Suprapubic skin (tissue), 4 donors: ENCODE results near the gene CUL9.

ENCODE experiments used
- POLR2A ChIP-seq, 2 donors: fragments of 450-650 bp; IDR thresholded peaks; one replicate each; pipeline ENCODE4 v1.6.1; 2017; ENCODE audit warnings: antibody characterized with exemption in 2 of 2, mild to moderate bottlenecking in 2 of 2, moderate library complexity in 2 of 2
- POLR2AphosphoS5 ChIP-seq, 3 donors: sonication (generic); formaldehyde crosslinking; IDR thresholded peaks; one replicate each; pipeline ENCODE4 v1.6.1; 2017; ENCODE audit warnings: antibody characterized with exemption in 3 of 3
- TF ChIP-seq, protein P1 (sequence below), 2 donors: fragments of 200-600 bp in 1 of 2; fragments of 450-650 bp in 1 of 2; sonication (generic) in 1 of 2; IDR thresholded peaks; one replicate each; pipeline ENCODE4 v1.5.1; 2016 to 2019; ENCODE audit warnings: antibody characterized with exemption in 2 of 2, mild to moderate bottlenecking in 1 of 2, moderate library complexity in 1 of 2

DNA sequence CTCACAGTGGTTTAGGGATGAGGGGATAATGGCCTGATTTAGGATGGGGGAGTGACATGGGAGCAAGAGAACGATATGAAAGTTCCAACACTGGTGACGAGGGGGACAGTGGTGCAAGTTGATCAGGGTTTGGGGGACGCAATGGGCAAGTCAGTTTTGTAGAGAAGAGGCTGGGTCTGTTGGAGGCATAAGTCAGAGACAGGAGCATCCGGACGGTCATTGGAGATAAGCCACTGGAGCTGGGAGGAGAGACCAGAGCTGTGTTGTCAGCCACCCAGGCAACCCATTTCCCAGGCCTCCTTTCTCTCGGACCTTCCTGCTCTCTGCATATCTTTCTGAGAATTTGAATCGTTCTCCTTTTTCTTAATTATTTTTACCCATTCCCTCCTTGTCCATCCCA lies 37.8 kb downstream of the CUL9 start:
- TF ChIP-seq, protein P1, sequence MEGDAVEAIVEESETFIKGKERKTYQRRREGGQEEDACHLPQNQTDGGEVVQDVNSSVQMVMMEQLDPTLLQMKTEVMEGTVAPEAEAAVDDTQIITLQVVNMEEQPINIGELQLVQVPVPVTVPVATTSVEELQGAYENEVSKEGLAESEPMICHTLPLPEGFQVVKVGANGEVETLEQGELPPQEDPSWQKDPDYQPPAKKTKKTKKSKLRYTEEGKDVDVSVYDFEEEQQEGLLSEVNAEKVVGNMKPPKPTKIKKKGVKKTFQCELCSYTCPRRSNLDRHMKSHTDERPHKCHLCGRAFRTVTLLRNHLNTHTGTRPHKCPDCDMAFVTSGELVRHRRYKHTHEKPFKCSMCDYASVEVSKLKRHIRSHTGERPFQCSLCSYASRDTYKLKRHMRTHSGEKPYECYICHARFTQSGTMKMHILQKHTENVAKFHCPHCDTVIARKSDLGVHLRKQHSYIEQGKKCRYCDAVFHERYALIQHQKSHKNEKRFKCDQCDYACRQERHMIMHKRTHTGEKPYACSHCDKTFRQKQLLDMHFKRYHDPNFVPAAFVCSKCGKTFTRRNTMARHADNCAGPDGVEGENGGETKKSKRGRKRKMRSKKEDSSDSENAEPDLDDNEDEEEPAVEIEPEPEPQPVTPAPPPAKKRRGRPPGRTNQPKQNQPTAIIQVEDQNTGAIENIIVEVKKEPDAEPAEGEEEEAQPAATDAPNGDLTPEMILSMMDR (IDR thresholded peaks at IDR 0.05), result no peak
- no peak for TF ChIP-seq POLR2AphosphoS5 (IDR thresholded peaks at IDR 0.05)
- no peak for TF ChIP-seq POLR2A (IDR thresholded peaks at IDR 0.05)
